A673 (cell line): ENCODE results near the gene BOLA2. TPM values are rescaled to one million over a fixed set of nuclear protein-coding genes. Genes with fewer than 3 reads are reported as not detected.
"Not testable (repeated sequence)": the region's sequence is repeated elsewhere in the genome, so short reads cannot be mapped to it uniquely, and the experiment has no call there.

Experiments used
- BruUV-seq: library from RNA; stranded (reverse); fragments of 400-500 nt; replicated peaks from 2 replicates; lab custom pipeline; 2021; lab: Mats Ljungman, UMichigan
- CTCF ChIA-PET: fragments of 300-600 bp; sonication (Branson Sonifier 250); formaldehyde crosslinking; loops from one replicate; lab custom pipeline; 2022; ENCODE audit warnings: antibody characterized with exemption; lab: Charles Lee
- POLR2A ChIA-PET: fragments of 300-600 bp; sonication (Branson Sonifier 250); formaldehyde crosslinking; loops from one replicate; lab custom pipeline; 2022; ENCODE audit warnings: antibody characterized with exemption; ENCODE audit not compliant: low non-redundant PET; lab: Charles Lee
- DNase-seq: peaks from one replicate; pipeline ENCODE4 v3.0.0-alpha.2; 2015; ENCODE audit warnings: low spot score
- H3K27ac ChIP-seq: fragments of 200-600 bp; sonication (generic); 2 replicates; pipeline ENCODE4 v1.5.1; 2016; ENCODE audit warnings: mixed run types, low read depth, mild to moderate bottlenecking, mixed read lengths, antibody characterized with exemption, low read length; ENCODE audit not compliant: poor library complexity, severe bottlenecking
- H3K27me3 ChIP-seq: fragments of 200-600 bp; sonication (generic); replicated peaks from 2 replicates; pipeline ENCODE4 v1.6.1; 2017; ENCODE audit warnings: mixed run types, low read depth, mild to moderate bottlenecking, mixed read lengths, antibody characterized with exemption, low read length; ENCODE audit not compliant: insufficient read depth, poor library complexity
- H3K36me3 ChIP-seq: fragments of 200-600 bp; sonication (generic); 2 replicates; pipeline ENCODE4 v1.6.1; 2016; ENCODE audit warnings: mixed run types, mild to moderate bottlenecking, mixed read lengths, antibody characterized with exemption, low read length; ENCODE audit not compliant: insufficient read depth, poor library complexity, severe bottlenecking
- H3K4me1 ChIP-seq: fragments of 200-600 bp; sonication (generic); 2 replicates; pipeline ENCODE4 v1.6.1; 2017; ENCODE audit warnings: mixed run types, mild to moderate bottlenecking, mixed read lengths, antibody characterized with exemption, low read length; ENCODE audit not compliant: insufficient read depth, poor library complexity, severe bottlenecking
- H3K4me3 ChIP-seq: fragments of 200-600 bp; sonication (generic); 2 replicates; pipeline ENCODE4 v1.5.1; 2016; ENCODE audit warnings: low read depth, mixed run types, mild to moderate bottlenecking, mixed read lengths, low read length; ENCODE audit not compliant: poor library complexity, severe bottlenecking
- H3K9me3 ChIP-seq: fragments of 200-600 bp; sonication (generic); 2 replicates; pipeline ENCODE4 v1.6.1; 2016; ENCODE audit warnings: mixed run types, low read depth, mild to moderate bottlenecking, mixed read lengths, antibody characterized with exemption, low read length; ENCODE audit not compliant: poor library complexity, severe bottlenecking
- intact Hi-C: fragments of 100-400 bp; cut with micrococcal nuclease; formaldehyde crosslinking; loops from one replicate; pipeline ENCODE4 v1.10.0; 2022; ENCODE audit not compliant: unreplicated experiment
- total RNA-seq: library from RNA; stranded (reverse); gene quantifications from 2 replicates; pipeline ENCODE4 v1.2.3, GENCODE V29; 2021

Gene BOLA2
- total RNA-seq, 1 experiment from 2014 or later, result 7.0 TPM

DNA sequence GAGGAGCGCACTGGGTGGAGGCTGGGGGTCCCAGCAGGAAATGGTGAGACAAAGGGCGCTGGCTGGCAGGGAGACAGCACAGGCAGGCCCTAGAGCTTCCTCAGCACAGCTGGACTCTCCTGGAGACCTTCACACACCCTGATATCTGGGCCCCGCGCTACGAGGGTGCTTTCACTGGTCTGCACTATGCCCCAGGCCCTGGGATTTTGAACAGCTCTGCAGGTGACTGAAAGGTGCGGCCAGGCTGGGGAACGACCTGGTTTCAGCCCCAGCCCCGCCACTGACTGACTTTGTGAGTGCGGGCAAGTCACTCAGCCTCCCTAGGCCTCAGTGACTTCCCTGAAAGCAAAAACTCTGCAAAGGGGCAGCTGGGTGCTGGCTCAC lies 6.5 kb upstream of the BOLA2 start:
- H3K36me3 ChIP-seq, H3K9me3 ChIP-seq, intact Hi-C loops, H3K4me1 ChIP-seq, POLR2A ChIA-PET, DNase-seq, H3K27ac ChIP-seq, CTCF ChIA-PET, BruUV-seq, H3K27me3 ChIP-seq, H3K4me3 ChIP-seq: not testable (repeated sequence)

DNA sequence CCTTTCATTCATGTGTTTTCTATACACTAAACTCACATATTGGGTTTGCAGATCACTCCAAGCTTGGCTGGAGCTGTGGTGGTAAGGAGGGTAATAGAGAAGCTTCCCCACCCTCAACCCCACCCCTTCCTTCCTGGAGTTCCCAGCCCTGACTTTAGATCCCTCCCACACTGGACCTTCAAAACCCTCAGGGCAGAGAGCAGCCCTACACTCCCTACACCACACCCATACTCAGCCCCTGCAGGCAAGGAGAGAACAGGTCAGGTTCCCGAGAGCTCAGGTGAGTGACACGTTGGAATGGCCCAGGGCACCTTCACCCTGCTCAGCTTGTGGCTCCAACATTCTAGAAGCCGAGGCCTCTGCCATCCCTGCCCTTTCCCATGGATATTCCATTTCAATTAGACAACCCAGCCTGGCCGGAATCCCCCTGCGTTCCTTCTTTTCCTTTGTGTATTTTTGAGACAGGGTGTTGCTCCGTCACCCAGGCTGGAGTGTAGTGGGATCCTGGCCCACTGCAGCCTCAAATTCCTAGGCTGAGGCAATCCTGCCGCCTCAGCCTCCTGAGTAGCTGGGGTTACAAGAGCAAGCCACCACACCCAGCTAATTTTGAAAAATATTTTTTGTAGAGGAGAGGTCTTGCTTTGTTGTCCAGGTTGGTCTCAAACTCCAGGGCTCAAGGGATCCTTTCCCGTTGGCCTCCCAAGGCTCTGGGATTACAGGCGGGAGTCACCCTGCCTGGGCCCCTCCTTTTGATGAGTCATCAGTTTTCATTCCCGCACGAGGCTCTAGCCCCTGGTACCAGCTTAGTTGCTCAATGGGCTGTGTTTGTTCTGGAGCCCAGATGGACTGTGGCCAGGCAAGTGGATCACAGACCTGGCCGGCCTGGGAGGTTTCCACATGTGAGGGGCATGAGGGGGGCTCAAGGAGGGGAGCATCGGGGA lies 5.8 kb upstream of the BOLA2 start, which contains the start of gene SULT1A4:
Gene SULT1A4 (plus strand): TSS at position 208 of the 941 bp plus-strand sequence. CDS start 1,473 bp downstream, outside the sequence.
- CTCF ChIA-PET, H3K4me3 ChIP-seq, H3K9me3 ChIP-seq, BruUV-seq, H3K27me3 ChIP-seq, H3K27ac ChIP-seq, POLR2A ChIA-PET, H3K36me3 ChIP-seq, DNase-seq, intact Hi-C loops, H3K4me1 ChIP-seq: not testable (repeated sequence)

- CTCF ChIA-PET, POLR2A ChIA-PET, H3K4me1 ChIP-seq, H3K9me3 ChIP-seq, H3K4me3 ChIP-seq, DNase-seq, H3K27me3 ChIP-seq, H3K27ac ChIP-seq, intact Hi-C loops, H3K36me3 ChIP-seq, BruUV-seq: not testable (repeated sequence)
These were observed 3.5 kb upstream of the BOLA2 start for GRCh38 chr16:29457660-29458059.

GRCh38 chr16:29454828-29455227 lies 677 bp upstream of the BOLA2 start:
- BruUV-seq, POLR2A ChIA-PET, H3K4me3 ChIP-seq: not testable (repeated sequence)

GRCh38 chr16:29453754-29454153 lies 397 bp downstream of the BOLA2 start:
- DNase-seq, POLR2A ChIA-PET, BruUV-seq, CTCF ChIA-PET, H3K4me1 ChIP-seq, H3K9me3 ChIP-seq, H3K4me3 ChIP-seq, H3K36me3 ChIP-seq, H3K27ac ChIP-seq, intact Hi-C loops, H3K27me3 ChIP-seq: not testable (repeated sequence)

More at GRCh38 chr16:29454828-29455227, 677 bp upstream of the BOLA2 start:
- DNase-seq, H3K9me3 ChIP-seq, H3K27ac ChIP-seq, intact Hi-C loops, H3K27me3 ChIP-seq, H3K36me3 ChIP-seq, H3K4me1 ChIP-seq, CTCF ChIA-PET: not testable (repeated sequence)

DNA sequence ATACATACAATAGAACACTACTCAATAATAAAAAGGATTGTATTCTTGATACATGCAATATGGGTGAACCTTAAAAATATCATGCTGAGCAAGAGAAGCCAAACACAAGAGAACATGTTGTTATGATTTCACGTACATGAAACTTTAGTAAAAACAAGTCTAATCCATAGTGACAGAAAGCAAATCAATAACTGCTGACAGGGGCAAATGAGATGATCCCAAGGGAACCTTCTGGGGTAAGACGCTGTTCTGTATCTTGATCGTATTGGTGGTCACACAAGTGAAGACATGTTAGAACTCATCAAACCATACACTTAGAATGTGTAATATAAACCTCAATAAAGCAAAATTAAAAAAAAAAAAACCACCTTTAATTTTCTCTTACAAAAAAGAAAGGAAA lies 28.8 kb downstream of the BOLA2 start:
- H3K27ac ChIP-seq, H3K9me3 ChIP-seq, intact Hi-C loops, BruUV-seq, H3K4me1 ChIP-seq, H3K4me3 ChIP-seq, POLR2A ChIA-PET, H3K36me3 ChIP-seq, CTCF ChIA-PET, H3K27me3 ChIP-seq, DNase-seq: not testable (repeated sequence)

DNA sequence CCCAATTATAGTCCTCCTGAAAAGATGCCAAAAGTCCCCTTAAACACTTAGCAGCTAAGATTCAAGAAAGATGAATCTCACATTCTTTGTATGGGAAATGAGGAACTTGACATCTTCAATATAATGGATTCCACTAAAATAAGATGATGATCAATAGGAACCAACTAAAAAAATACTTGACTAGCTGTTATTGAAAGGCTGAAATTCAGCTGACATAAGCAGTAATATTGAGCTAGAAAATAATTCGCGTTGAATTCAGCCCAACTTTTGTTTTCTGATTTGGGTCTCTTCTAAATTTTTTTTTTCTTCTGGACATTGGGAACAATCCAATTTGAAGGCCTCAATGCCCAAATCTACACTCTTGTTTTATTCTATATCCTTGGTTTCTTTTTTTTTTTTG lies 30.6 kb downstream of the BOLA2 start:
- H3K27ac ChIP-seq, H3K36me3 ChIP-seq, H3K4me3 ChIP-seq, POLR2A ChIA-PET, intact Hi-C loops, DNase-seq, H3K27me3 ChIP-seq, CTCF ChIA-PET, H3K4me1 ChIP-seq, BruUV-seq, H3K9me3 ChIP-seq: not testable (repeated sequence)
